ENCODE data around the gene CACNA1E. TPM values are rescaled to one million over a fixed set of nuclear protein-coding genes. Genes with fewer than 3 reads are reported as not detected.

CACNA1E gene
- total RNA-seq, 1 donor from 2014 or later, result not detected

- H3K4me1 Mint-ChIP-seq (ENCODE audit: unreplicated experiment), result no peaks in the 10 kb centered on the region
- no peak overlapping the region for H3K4me3 Mint-ChIP-seq (ENCODE audit: unreplicated experiment)
- TF ChIP-seq CTCF (IDR thresholded peaks at IDR 0.05), result no peak
- no peaks in the 10 kb centered on the region for H3K27me3 Mint-ChIP-seq (ENCODE audit: unreplicated experiment)
- no peaks in the 10 kb centered on the region for H3K36me3 Mint-ChIP-seq (ENCODE audit: unreplicated experiment)
- no peak overlapping the region for H3K27ac Mint-ChIP-seq (ENCODE audit: unreplicated experiment)
- peaks cover 10% of the 10 kb centered on the region for H3K9me3 Mint-ChIP-seq (ENCODE audit: unreplicated experiment)
- DNase-seq (ENCODE audit: extremely low spot score, unreplicated experiment), result peak; percentile 59
Observed at GRCh38 chr1:181595234-181595633, 111.9 kb downstream of the CACNA1E start.

- Mint-ChIP-seq H3K4me1 (ENCODE audit: unreplicated experiment) (no peaks in the 10 kb centered on the region), H3K27ac (ENCODE audit: unreplicated experiment) (no peak overlapping the region), H3K9me3 (ENCODE audit: unreplicated experiment) (peaks cover 10% of the 10 kb centered on the region), H3K27me3 (ENCODE audit: unreplicated experiment) (no peaks in the 10 kb centered on the region), H3K4me3 (ENCODE audit: unreplicated experiment) (no peak overlapping the region), H3K36me3 (ENCODE audit: unreplicated experiment) (no peaks in the 10 kb centered on the region)
- TF ChIP-seq CTCF (IDR thresholded peaks at IDR 0.05), result no peak
- peak; percentile 57 for DNase-seq (ENCODE audit: extremely low spot score, unreplicated experiment)
Observed at GRCh38 chr1:181601186-181601950, 118.1 kb downstream of the CACNA1E start.

DNA sequence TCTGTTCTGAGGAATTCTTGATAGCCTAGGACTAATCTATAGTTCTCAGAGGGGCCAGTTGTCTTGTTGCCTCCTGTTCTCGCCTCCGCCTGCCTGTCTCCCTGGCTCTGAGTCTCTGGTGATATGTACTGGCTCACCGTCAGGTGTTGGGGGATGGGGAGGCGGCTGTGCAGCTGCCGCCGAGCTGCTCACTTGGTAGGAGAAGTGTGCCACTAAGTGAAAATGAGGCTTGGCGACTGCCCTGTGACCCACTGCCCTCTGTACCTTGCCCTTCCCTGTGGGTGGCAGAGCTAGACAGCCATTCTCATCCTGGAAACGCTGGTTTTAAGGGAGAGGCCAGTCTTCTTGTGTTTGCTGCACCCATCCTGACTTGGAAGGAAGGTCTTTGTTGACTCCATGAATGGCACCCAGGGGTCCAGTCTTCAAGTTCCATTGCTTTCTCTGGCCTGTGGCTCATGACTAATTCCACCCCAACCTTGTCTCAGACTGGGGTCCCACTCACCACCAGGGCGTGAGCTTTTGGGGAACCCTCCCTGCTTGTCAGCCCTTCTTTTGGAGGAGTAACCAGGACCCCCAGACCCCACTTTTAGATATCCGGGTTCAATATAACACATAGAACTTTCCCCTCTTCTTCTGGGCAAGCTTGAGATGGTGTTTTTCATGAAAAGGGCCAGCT is 120.6 kb downstream of the CACNA1E start:
- H3K9me3 Mint-ChIP-seq (ENCODE audit: unreplicated experiment), result no peaks in the 10 kb centered on the region
- H3K4me1 Mint-ChIP-seq (ENCODE audit: unreplicated experiment), result no peaks in the 10 kb centered on the region
- H3K27me3 Mint-ChIP-seq (ENCODE audit: unreplicated experiment), result no peaks in the 10 kb centered on the region
- no peak overlapping the region for H3K27ac Mint-ChIP-seq (ENCODE audit: unreplicated experiment)
- DNase-seq (ENCODE audit: extremely low spot score, unreplicated experiment), result peak; percentile 62
- TF ChIP-seq CTCF (IDR thresholded peaks at IDR 0.05), result no peak
- no peak overlapping the region for H3K4me3 Mint-ChIP-seq (ENCODE audit: unreplicated experiment)
- no peaks in the 10 kb centered on the region for H3K36me3 Mint-ChIP-seq (ENCODE audit: unreplicated experiment)

- Mint-ChIP-seq H3K4me3 (ENCODE audit: unreplicated experiment) (no peak overlapping the region), H3K4me1 (ENCODE audit: unreplicated experiment) (no peaks in the 10 kb centered on the region), H3K36me3 (ENCODE audit: unreplicated experiment) (no peaks in the 10 kb centered on the region), H3K9me3 (ENCODE audit: unreplicated experiment) (no peaks in the 10 kb centered on the region), H3K27ac (ENCODE audit: unreplicated experiment) (no peak overlapping the region), H3K27me3 (ENCODE audit: unreplicated experiment) (no peaks in the 10 kb centered on the region)
- DNase-seq (ENCODE audit: extremely low spot score, unreplicated experiment), result peak; percentile 44
- no peak for TF ChIP-seq CTCF (IDR thresholded peaks at IDR 0.05)
Observed at GRCh38 chr1:181604482-181605249, 121.3 kb downstream of the CACNA1E start.

DNA sequence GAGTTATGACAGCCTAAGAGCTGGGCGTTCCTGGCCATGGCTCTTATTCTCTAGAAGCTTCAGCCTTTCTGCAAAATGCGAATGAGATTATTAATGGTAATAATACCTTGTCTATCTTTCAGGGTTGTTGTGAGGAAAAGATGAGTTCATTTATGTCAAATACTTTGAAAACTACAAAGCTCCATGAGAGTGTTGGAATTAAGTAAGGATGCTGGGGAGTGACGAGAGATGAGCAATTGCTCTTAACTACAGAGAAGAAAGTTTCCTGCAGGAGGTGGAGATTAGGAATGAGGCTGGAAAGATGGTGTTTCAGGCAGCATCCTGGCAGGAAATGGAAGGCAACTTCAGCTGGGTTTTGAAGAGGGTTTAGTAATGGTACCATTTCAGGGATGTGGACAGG is 124.2 kb downstream of the CACNA1E start:
- Mint-ChIP-seq H3K36me3 (ENCODE audit: unreplicated experiment) (no peaks in the 10 kb centered on the region), H3K9me3 (ENCODE audit: unreplicated experiment) (peaks cover 4% of the 10 kb centered on the region), H3K27me3 (ENCODE audit: unreplicated experiment) (no peaks in the 10 kb centered on the region), H3K27ac (ENCODE audit: unreplicated experiment) (no peak overlapping the region), H3K4me1 (ENCODE audit: unreplicated experiment) (no peaks in the 10 kb centered on the region), H3K4me3 (ENCODE audit: unreplicated experiment) (no peak overlapping the region)
- peak; percentile 1 for DNase-seq (ENCODE audit: extremely low spot score, unreplicated experiment)
- TF ChIP-seq CTCF (IDR thresholded peaks at IDR 0.05), result no peak
